Neural progenitor cell (in vitro differentiated cells): Measurements from ENCODE around the gene TLE1.

ENCODE experiments used
- EZH2 ChIP-seq: fragments of 200-600 bp; sonication (generic); IDR thresholded peaks from 2 replicates; pipeline ENCODE4 v1.6.1; 2017; ENCODE audit warnings: antibody characterized with exemption, mild to moderate bottlenecking, moderate library complexity
- EZH2phosphoT487 ChIP-seq: fragments of 200-600 bp; sonication (generic); IDR thresholded peaks from 2 replicates; pipeline ENCODE4 v1.6.1; 2017; ENCODE audit warnings: antibody characterized with exemption
- TF ChIP-seq, protein P1 (sequence below): fragments of 200-600 bp; sonication (generic); IDR thresholded peaks from 2 replicates; pipeline ENCODE4 v1.5.1; 2017; ENCODE audit warnings: antibody characterized with exemption, mild to moderate bottlenecking

DNA sequence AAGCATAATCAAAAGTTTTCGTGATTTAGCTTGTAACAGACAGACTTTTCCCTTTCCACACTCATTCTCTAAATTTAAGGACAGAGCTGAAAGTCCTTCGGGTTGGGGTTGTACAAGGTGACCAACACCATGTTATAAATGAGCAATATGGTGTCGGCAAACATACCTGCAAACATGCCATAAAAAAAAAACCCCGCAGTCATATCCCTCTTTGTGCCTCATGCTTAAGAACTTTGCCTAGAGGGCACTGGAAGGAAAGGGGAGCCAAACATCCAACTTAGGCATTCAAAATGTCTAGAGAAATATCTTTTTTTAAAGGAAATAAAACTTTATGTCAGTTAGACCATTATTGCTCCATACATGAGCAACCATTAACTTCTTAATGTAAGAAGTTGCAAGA is 73.2 kb downstream of the TLE1 start:
- TF ChIP-seq, protein P1, sequence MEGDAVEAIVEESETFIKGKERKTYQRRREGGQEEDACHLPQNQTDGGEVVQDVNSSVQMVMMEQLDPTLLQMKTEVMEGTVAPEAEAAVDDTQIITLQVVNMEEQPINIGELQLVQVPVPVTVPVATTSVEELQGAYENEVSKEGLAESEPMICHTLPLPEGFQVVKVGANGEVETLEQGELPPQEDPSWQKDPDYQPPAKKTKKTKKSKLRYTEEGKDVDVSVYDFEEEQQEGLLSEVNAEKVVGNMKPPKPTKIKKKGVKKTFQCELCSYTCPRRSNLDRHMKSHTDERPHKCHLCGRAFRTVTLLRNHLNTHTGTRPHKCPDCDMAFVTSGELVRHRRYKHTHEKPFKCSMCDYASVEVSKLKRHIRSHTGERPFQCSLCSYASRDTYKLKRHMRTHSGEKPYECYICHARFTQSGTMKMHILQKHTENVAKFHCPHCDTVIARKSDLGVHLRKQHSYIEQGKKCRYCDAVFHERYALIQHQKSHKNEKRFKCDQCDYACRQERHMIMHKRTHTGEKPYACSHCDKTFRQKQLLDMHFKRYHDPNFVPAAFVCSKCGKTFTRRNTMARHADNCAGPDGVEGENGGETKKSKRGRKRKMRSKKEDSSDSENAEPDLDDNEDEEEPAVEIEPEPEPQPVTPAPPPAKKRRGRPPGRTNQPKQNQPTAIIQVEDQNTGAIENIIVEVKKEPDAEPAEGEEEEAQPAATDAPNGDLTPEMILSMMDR = no peak
- TF ChIP-seq EZH2 = no peak
- no peak for TF ChIP-seq EZH2phosphoT487
